ENCODE measurements around the gene CFAP410. TPM values are rescaled to one million over a fixed set of nuclear protein-coding genes. Genes with fewer than 3 reads are reported as not detected.

Gene CFAP410
- total and polyA plus RNA-seq, 2 donors (not counting 3 experiments of a cell fraction or from before 2014, with no cell fraction given) = 7.2 to 12.2 TPM

DNA sequence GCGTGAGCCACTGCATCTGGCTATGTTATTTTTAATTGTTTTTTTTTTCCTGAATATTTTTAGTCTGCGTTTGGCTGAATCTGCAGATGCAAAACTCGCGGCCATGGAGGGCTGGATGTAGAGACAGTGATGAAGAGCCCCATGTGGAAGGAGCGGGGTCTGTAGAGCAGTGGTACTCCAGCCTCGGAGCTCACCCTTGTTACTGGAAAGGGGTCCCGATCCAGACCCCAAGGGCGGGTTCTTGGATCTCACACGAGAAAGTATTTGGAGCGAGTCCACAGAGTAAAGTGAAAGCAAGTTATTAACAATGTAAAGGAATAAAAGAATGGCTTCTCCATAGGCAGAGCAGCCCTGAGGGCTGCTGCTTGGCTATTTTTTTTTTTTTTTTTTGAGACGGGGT is 17.0 kb upstream of the CFAP410 start:
- H3K9me3 ChIP-seq (replicated peaks; ENCODE audit: control insufficient read depth, insufficient read depth, low read length) = no peaks in the 10 kb centered on the region
- no peak overlapping the region for H2AFZ ChIP-seq (ENCODE audit: low read depth, low read length)
- no peaks in the 10 kb centered on the region for H3K9me1 ChIP-seq (replicated peaks; ENCODE audit: control insufficient read depth, extremely low read depth, insufficient read depth, low read length)
- H3K27ac ChIP-seq (ENCODE audit: insufficient read depth, low read depth, low read length) = no peak overlapping the region
- dilution Hi-C loops (cut with MboI; ENCODE audit: extremely low pct_ligation_motif_present, low sequenced_read_pairs) = no loop called here
- DNase-seq (ENCODE audit: low read depth, low spot score) (no peak), FAIRE-seq (no peak)
- POLR2A ChIA-PET = no interaction called here
- intact Hi-C loops (cut with micrococcal nuclease) = no loop called here
- no TSS peak for BruUV-seq (replicated peaks)
- no peaks in the 10 kb centered on the region for H3K79me2 ChIP-seq (ENCODE audit: control insufficient read depth, insufficient read depth, low read length)
- H3K4me2 ChIP-seq (ENCODE audit: insufficient read depth, low read length) = no peak overlapping the region
- H3K4me3 ChIP-seq (replicated peaks in 1 of 3; ENCODE audit: insufficient read depth in 1 of 3, low read depth in 1 of 3, low read length in 3 of 3) = no peak overlapping the region
- H3K4me1 ChIP-seq (ENCODE audit: control insufficient read depth, extremely low read depth, insufficient read depth, low read length) = no peaks in the 10 kb centered on the region
- CTCF ChIA-PET = no interaction called here
- no peaks in the 10 kb centered on the region for H4K20me1 ChIP-seq (replicated peaks; ENCODE audit: control insufficient read depth, extremely low read depth, insufficient read depth, low read length)
- H3K36me3 ChIP-seq (ENCODE audit: control insufficient read depth in 2 of 2, extremely low read depth in 1 of 2, insufficient read depth in 2 of 2, low read length in 2 of 2) = no peaks in the 10 kb centered on the region
- TF ChIP-seq, protein P1, sequence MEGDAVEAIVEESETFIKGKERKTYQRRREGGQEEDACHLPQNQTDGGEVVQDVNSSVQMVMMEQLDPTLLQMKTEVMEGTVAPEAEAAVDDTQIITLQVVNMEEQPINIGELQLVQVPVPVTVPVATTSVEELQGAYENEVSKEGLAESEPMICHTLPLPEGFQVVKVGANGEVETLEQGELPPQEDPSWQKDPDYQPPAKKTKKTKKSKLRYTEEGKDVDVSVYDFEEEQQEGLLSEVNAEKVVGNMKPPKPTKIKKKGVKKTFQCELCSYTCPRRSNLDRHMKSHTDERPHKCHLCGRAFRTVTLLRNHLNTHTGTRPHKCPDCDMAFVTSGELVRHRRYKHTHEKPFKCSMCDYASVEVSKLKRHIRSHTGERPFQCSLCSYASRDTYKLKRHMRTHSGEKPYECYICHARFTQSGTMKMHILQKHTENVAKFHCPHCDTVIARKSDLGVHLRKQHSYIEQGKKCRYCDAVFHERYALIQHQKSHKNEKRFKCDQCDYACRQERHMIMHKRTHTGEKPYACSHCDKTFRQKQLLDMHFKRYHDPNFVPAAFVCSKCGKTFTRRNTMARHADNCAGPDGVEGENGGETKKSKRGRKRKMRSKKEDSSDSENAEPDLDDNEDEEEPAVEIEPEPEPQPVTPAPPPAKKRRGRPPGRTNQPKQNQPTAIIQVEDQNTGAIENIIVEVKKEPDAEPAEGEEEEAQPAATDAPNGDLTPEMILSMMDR (IDR thresholded peaks at IDR 0.05; ENCODE audit: extremely low read depth in 1 of 2, insufficient read depth in 1 of 2, low read depth in 1 of 2, low read length in 2 of 2) = no peak
- TF ChIP-seq JUN (IDR thresholded peaks at IDR 0.05; ENCODE audit: borderline replicate concordance, insufficient read depth, insufficient read length, low read depth) (no peak), FOS (IDR thresholded peaks at IDR 0.05; ENCODE audit: borderline replicate concordance, insufficient read depth, low read length) (no peak)
- no peak overlapping the region for H3K9ac ChIP-seq (replicated peaks; ENCODE audit: extremely low read depth, insufficient read depth, low read length)
- H3K27me3 ChIP-seq (ENCODE audit: control insufficient read depth in 2 of 2, insufficient read depth in 2 of 2, low read length in 2 of 2) = peaks cover 2 to 3% of the 10 kb centered on the region in 2 experiments

DNA sequence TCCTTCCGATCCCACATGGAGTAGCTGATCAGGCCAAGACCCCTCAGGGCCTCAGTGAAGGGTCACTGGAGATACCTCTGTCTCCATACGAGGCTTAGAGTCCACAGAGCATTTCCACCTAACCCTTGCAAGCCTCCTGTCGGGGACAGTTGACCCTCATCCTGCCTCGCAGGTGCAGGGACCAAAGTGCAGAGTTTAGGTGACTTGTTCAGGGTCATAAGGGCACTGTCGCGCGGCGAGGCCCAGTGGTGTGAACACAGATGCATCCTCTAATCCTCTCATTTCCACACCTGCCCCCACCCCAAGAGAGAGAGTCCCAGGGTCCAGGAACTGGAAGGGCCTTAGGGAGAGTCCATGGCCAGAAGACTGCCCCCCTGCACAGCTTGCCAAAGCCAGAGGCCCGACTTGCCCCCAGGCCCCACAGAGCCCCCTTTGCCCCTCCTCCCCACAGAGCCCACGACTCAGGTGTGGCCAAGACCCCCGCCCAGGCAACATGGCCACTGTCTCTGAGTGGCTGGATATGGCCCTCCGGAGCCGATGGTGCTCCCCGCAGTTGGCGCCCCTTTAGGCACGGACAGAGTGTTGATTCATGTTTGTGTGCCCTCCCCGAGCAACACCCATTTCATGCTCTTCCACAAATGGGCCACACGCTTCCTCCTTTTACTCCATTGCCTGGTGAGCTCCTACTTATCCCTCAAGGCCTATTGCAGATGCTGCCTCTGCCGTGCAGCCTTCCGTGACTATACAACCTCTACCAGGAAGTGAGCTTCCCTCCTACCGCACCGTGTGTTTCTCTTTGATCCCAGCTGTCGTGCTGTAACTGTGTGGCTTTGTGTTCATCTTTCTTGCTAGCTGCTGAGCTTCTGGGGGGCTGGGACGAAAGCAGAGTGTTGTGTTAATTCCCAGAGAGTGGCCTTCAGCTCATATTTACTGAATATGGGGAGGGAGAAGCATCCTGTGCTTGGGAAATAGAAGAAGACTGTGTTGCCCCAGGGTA is 15.9 kb upstream of the CFAP410 start:
- Histone ChIP-seq H3K79me2 (ENCODE audit: control insufficient read depth, insufficient read depth, low read length) (no peaks in the 10 kb centered on the region), H3K4me3 (replicated peaks in 1 of 3; ENCODE audit: insufficient read depth in 1 of 3, low read depth in 1 of 3, low read length in 3 of 3) (no peak overlapping the region), H3K27me3 (ENCODE audit: control insufficient read depth in 2 of 2, insufficient read depth in 2 of 2, low read length in 2 of 2) (peaks cover 5 to 9% of the 10 kb centered on the region in 2 experiments), H3K9ac (replicated peaks; ENCODE audit: extremely low read depth, insufficient read depth, low read length) (no peak overlapping the region), H3K4me1 (ENCODE audit: control insufficient read depth, extremely low read depth, insufficient read depth, low read length) (no peaks in the 10 kb centered on the region), H2AFZ (ENCODE audit: low read depth, low read length) (no peak overlapping the region), H3K9me3 (replicated peaks; ENCODE audit: control insufficient read depth, insufficient read depth, low read length) (no peaks in the 10 kb centered on the region), H4K20me1 (replicated peaks; ENCODE audit: control insufficient read depth, extremely low read depth, insufficient read depth, low read length) (no peaks in the 10 kb centered on the region), H3K9me1 (replicated peaks; ENCODE audit: control insufficient read depth, extremely low read depth, insufficient read depth, low read length) (no peaks in the 10 kb centered on the region), H3K4me2 (ENCODE audit: insufficient read depth, low read length) (no peak overlapping the region), H3K36me3 (ENCODE audit: control insufficient read depth in 2 of 2, extremely low read depth in 1 of 2, insufficient read depth in 2 of 2, low read length in 2 of 2) (no peaks in the 10 kb centered on the region), H3K27ac (ENCODE audit: insufficient read depth, low read depth, low read length) (no peak overlapping the region)
- dilution Hi-C loops (cut with MboI; ENCODE audit: extremely low pct_ligation_motif_present, low sequenced_read_pairs) = no loop called here
- DNase-seq (ENCODE audit: low read depth, low spot score) (no peak), FAIRE-seq (no peak)
- ChIA-PET POLR2A (no interaction called here), CTCF (interaction anchor here (0.6 kb wide), 1 partner anchor 16 kb away, joined by 3 read pairs; the partner anchor contains the start of gene CFAP410)
- TF ChIP-seq GATA2 (IDR thresholded peaks at IDR 0.05; ENCODE audit: insufficient read depth, insufficient read length, low read depth, low read length) (no peak), POLR2AphosphoS5 (IDR thresholded peaks at IDR 0.05; ENCODE audit: insufficient read depth, low read depth, low read length) (no peak), FOS (IDR thresholded peaks at IDR 0.05; ENCODE audit: borderline replicate concordance, insufficient read depth, low read length) (no peak), POLR2A (IDR thresholded peaks at IDR 0.05; ENCODE audit: low read depth, low read length) (no peak), JUN (IDR thresholded peaks at IDR 0.05; ENCODE audit: borderline replicate concordance, insufficient read depth, insufficient read length, low read depth) (no peak), EZH2 (IDR thresholded peaks at IDR 0.05; ENCODE audit: borderline replicate concordance, low read depth, low read length, severe bottlenecking) (no peak), MYC (IDR thresholded peaks at IDR 0.05; ENCODE audit: low read depth, low read length) (no peak)
- TF ChIP-seq, protein P1 (IDR thresholded peaks at IDR 0.05; ENCODE audit: extremely low read depth in 1 of 2, insufficient read depth in 1 of 2, low read depth in 1 of 2, low read length in 2 of 2) = no peak
- TF ChIP-seq, protein P2, sequence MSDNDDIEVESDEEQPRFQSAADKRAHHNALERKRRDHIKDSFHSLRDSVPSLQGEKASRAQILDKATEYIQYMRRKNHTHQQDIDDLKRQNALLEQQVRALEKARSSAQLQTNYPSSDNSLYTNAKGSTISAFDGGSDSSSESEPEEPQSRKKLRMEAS (IDR thresholded peaks at IDR 0.05; ENCODE audit: insufficient read depth, insufficient read length) = no peak
- intact Hi-C loops (cut with micrococcal nuclease) = no loop called here
- no TSS peak for BruUV-seq (replicated peaks)

Data from endothelial cell of umbilical vein (primary cell).